OCI-LY3 (cell line): ENCODE results near the gene UBASH3A.

Source experiments
- H2AFZ ChIP-seq: fragments of 200-600, 300-600 bp; shearing (Covaris generic); 2 replicates; pipeline ENCODE4 v1.6.0; 2014; ENCODE audit warnings: antibody characterized with exemption, low read depth, low read length
- H3K27ac ChIP-seq: fragments of 200-600, 300-600 bp; sonication (generic); 2 replicates; pipeline ENCODE4 v1.5.1; 2014; ENCODE audit warnings: mild to moderate bottlenecking, low read length, moderate library complexity, mixed read lengths
- H3K27me3 ChIP-seq: fragments of 200-600, 300-600 bp; sonication (generic); 2 replicates; pipeline ENCODE4 v1.6.1; 2014; ENCODE audit warnings: low read depth, low read length, mixed read lengths
- H3K36me3 ChIP-seq: fragments of 200-600, 300-600 bp; sonication (generic); replicated peaks from 2 replicates; pipeline ENCODE3; 2014; ENCODE audit warnings: low read depth, low read length, mixed read lengths
- H3K4me1 ChIP-seq: fragments of 300-600, 200-600 bp; sonication (generic); 2 replicates; pipeline ENCODE4 v1.6.1; 2014; ENCODE audit warnings: low read length, mixed read lengths
- H3K4me2 ChIP-seq: fragments of 200-600, 300-600 bp; sonication (generic); 2 replicates; pipeline ENCODE4 v1.6.1; 2014; ENCODE audit warnings: low read length, mixed read lengths
- H3K4me3 ChIP-seq: fragments of 300-600, 200-600 bp; sonication (generic); 2 replicates; pipeline ENCODE4 v1.5.1; 2014; ENCODE audit warnings: antibody characterized with exemption, mild to moderate bottlenecking, low read length, moderate library complexity
- H3K79me2 ChIP-seq: fragments of 300-600, 200-600 bp; shearing (Covaris generic); 2 replicates; pipeline ENCODE4 v1.6.1; 2014; ENCODE audit warnings: mild to moderate bottlenecking, low read length, mixed read lengths
- H3K9ac ChIP-seq: fragments of 300-600, 200-600 bp; shearing (Covaris generic); 2 replicates; pipeline ENCODE4 v1.6.0; 2014; ENCODE audit warnings: mild to moderate bottlenecking, low read length, moderate library complexity
- H3K9me3 ChIP-seq: fragments of 200-600, 300-600 bp; shearing (Covaris generic); 2 replicates; pipeline ENCODE4 v1.6.1; 2014; ENCODE audit warnings: low read length, mixed read lengths; ENCODE audit not compliant: insufficient read depth
- H4K20me1 ChIP-seq: fragments of 200-600, 300-600 bp; sonication (generic); 2 replicates; pipeline ENCODE4 v1.6.1; 2016; ENCODE audit warnings: low read length, mixed read lengths; ENCODE audit not compliant: insufficient read depth
- CTCF ChIP-seq: fragments of 200-600, 300-600 bp; sonication (generic); IDR thresholded peaks from 2 replicates; pipeline ENCODE4 v1.5.1; 2014; ENCODE audit warnings: antibody characterized with exemption, low read length, low read depth
- EZH2phosphoT487 ChIP-seq: fragments of 200-600 bp; shearing (Covaris generic); IDR thresholded peaks from 2 replicates; pipeline ENCODE4 v1.6.1; 2018; ENCODE audit warnings: antibody characterized with exemption, mixed run types, low read depth

Gene UBASH3A

GRCh38 chr21:42463861-42464515 lies 60.3 kb downstream of the UBASH3A start:
- H3K4me1 ChIP-seq, result peaks cover 98% of the 10 kb centered on the region
- peak overlapping the region; percentile 81; the same call in 1 of the 2 replicates for H3K4me2 ChIP-seq
- peak overlapping the region; percentile 100 for H3K27ac ChIP-seq
- peaks cover 3% of the 10 kb centered on the region for H3K36me3 ChIP-seq
- TF ChIP-seq CTCF (no peak), EZH2phosphoT487 (no peak)
- no peaks in the 10 kb centered on the region for H3K9me3 ChIP-seq
- no peaks in the 10 kb centered on the region for H3K27me3 ChIP-seq
- H2AFZ ChIP-seq, result no peak overlapping the region
- no peaks in the 10 kb centered on the region for H4K20me1 ChIP-seq
- no peaks in the 10 kb centered on the region for H3K79me2 ChIP-seq
- H3K9ac ChIP-seq, result peak overlapping the region; percentile 67; the same call in 1 of the 2 replicates
- no peak overlapping the region for H3K4me3 ChIP-seq

GRCh38 chr21:42465008-42465802 lies 61.5 kb downstream of the UBASH3A start:
- H3K4me1 ChIP-seq, result peaks cover 96% of the 10 kb centered on the region
- TF ChIP-seq CTCF (no peak), EZH2phosphoT487 (no peak)
- no peaks in the 10 kb centered on the region for H3K9me3 ChIP-seq
- peaks cover 3% of the 10 kb centered on the region for H3K36me3 ChIP-seq
- peak overlapping the region; percentile 100 for H3K27ac ChIP-seq
- H4K20me1 ChIP-seq, result no peaks in the 10 kb centered on the region
- peak overlapping the region; percentile 81 for H3K4me2 ChIP-seq
- no peaks in the 10 kb centered on the region for H3K27me3 ChIP-seq
- peak overlapping the region; percentile 64 for H3K4me3 ChIP-seq
- H2AFZ ChIP-seq, result no peak overlapping the region
- no peaks in the 10 kb centered on the region for H3K79me2 ChIP-seq
- H3K9ac ChIP-seq, result peak overlapping the region; percentile 67

- TF ChIP-seq EZH2phosphoT487 (no peak), CTCF (no peak)
- H3K27me3 ChIP-seq, result no peaks in the 10 kb centered on the region
- H3K36me3 ChIP-seq, result peaks cover 3% of the 10 kb centered on the region
- no peak overlapping the region for H2AFZ ChIP-seq
- peak overlapping the region; percentile 100 for H3K27ac ChIP-seq
- peaks cover 93% of the 10 kb centered on the region for H3K4me1 ChIP-seq
- H3K9ac ChIP-seq, result peak overlapping the region; percentile 67
- peak overlapping the region; percentile 64 for H3K4me3 ChIP-seq
- H3K4me2 ChIP-seq, result peak overlapping the region; percentile 81
- H3K9me3 ChIP-seq, result no peaks in the 10 kb centered on the region
- no peaks in the 10 kb centered on the region for H4K20me1 ChIP-seq
- no peaks in the 10 kb centered on the region for H3K79me2 ChIP-seq
Observed at GRCh38 chr21:42465803-42466127, 62.1 kb downstream of the UBASH3A start.

GRCh38 chr21:42466700-42467099 lies 63.0 kb downstream of the UBASH3A start:
- Histone ChIP-seq H3K9me3 (no peaks in the 10 kb centered on the region), H3K9ac (peak overlapping the region; percentile 30; the same call in 1 of the 2 replicates), H3K27me3 (no peaks in the 10 kb centered on the region), H3K4me1 (peaks cover 92% of the 10 kb centered on the region), H3K27ac (peak overlapping the region; percentile 100), H3K36me3 (peaks cover 3% of the 10 kb centered on the region), H2AFZ (no peak overlapping the region), H3K79me2 (no peaks in the 10 kb centered on the region), H3K4me3 (no peak overlapping the region), H3K4me2 (peak overlapping the region; percentile 48), H4K20me1 (no peaks in the 10 kb centered on the region)
- no peak for TF ChIP-seq EZH2phosphoT487
- no peak for TF ChIP-seq CTCF
